Testis (tissue), 3 donors: Measurements from ENCODE around the gene PF4V1. TPM values are rescaled to one million over a fixed set of nuclear protein-coding genes. Genes with fewer than 3 reads are reported as not detected.

Experiments used
- DNase-seq: peaks from one replicate; pipeline ENCODE4 v3.0.0-alpha.2; 2019
- H3K27ac ChIP-seq, 2 donors: fragments of 200-600 bp; sonication (generic); one replicate each; pipeline ENCODE4 v1.5.1; 2019
- H3K27me3 ChIP-seq: fragments of 200-600 bp; sonication (generic); one replicate; pipeline ENCODE4 v1.5.1; 2019
- H3K36me3 ChIP-seq: fragments of 200-600 bp; sonication (generic); one replicate; pipeline ENCODE4 v1.5.1; 2017; ENCODE audit warnings: low read depth; ENCODE audit errors: missing control alignments
- H3K4me1 ChIP-seq: fragments of 200-600 bp; sonication (generic); one replicate; pipeline ENCODE4 v1.5.1; 2019
- H3K4me3 ChIP-seq, 2 donors: fragments of 200-600 bp; sonication (generic); one replicate each; pipeline ENCODE4 v1.5.1; 2017 to 2019
- H3K9me3 ChIP-seq: fragments of 200-600 bp; sonication (generic); one replicate; pipeline ENCODE4 v1.5.1; 2017
- CTCF ChIP-seq, 3 experiments: fragments of 450-650 bp in 2 of 3; fragments of 200-600 bp in 1 of 3; sonication (generic) in 1 of 3; IDR thresholded peaks; one replicate each; pipeline ENCODE4 v1.5.1; 2016 to 2019; ENCODE audit warnings: antibody characterized with exemption in 3 of 3, mild to moderate bottlenecking in 2 of 3, moderate library complexity in 1 of 3
- POLR2A ChIP-seq: fragments of 450-650 bp; IDR thresholded peaks from one replicate; pipeline ENCODE4 v1.6.1; 2017; ENCODE audit warnings: antibody characterized with exemption, mild to moderate bottlenecking, moderate library complexity
- WGBS, 2 donors: methylation state at CpG; one replicate each; pipeline ENCODE4 v1.1.5; 2018; 5-methylcytosine and 5-hydroxymethylcytosine counted together
- intact Hi-C: fragments of 100-400 bp; cut with DNase I; formaldehyde crosslinking; loops from one replicate; pipeline ENCODE4 v1.15.1; 2023; ENCODE audit warnings: low total_unique reads
- polyA plus RNA-seq: library from polyadenylated mRNA; stranded (reverse); fragments of 350-450 nt; fragmentation: Illumina TruSeq; extraction: RNeasy Lipid Tissue Mini Kit (QIAGEN cat#74804); gene quantifications from one replicate; pipeline ENCODE4 v1.2.3, GENCODE V29; 2014; ENCODE audit warnings: low read depth, low replicate concordance; ENCODE audit not compliant: insufficient read depth
- total RNA-seq, 2 donors: library from RNA; depleted of rRNA; stranded (reverse); fragments of >200 nt; gene quantifications; one replicate each; pipeline ENCODE4 v1.2.3, GENCODE V29; 2016

The PF4V1 gene
- total and polyA plus RNA-seq, 3 donors from 2014 or later: not detected

DNA sequence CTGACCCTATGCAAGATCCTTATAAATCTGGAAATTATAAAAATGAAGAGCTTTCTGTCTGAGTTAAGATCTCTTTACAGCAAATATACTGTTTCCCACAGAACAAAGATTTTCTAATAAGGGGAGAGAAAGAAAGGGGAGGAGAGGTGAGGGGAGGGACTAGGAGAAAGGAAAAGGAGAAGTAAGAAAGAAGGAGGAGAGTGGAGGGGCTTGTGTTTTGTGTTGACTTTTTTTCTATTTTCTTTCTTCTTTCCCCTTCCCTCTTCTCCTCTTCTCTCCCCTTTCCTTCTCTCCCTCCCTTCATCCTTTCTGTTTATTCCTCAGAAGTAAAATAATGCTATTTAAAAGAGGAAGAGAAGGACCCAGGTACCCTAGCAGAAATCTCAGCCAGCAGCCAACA lies 10.4 kb upstream of the PF4V1 start:
- Histone ChIP-seq H3K27me3 (no peaks in the 10 kb centered on the region), H3K4me1 (no peaks in the 10 kb centered on the region), H3K36me3 (no peaks in the 10 kb centered on the region), H3K9me3 (no peaks in the 10 kb centered on the region), H3K4me3 (no peak overlapping the region), H3K27ac (no peak overlapping the region)
- DNase-seq: no peak
- TF ChIP-seq CTCF (IDR thresholded peaks at IDR 0.05) (no peak), POLR2A (no peak)
- intact Hi-C loops: no loop called here

DNA sequence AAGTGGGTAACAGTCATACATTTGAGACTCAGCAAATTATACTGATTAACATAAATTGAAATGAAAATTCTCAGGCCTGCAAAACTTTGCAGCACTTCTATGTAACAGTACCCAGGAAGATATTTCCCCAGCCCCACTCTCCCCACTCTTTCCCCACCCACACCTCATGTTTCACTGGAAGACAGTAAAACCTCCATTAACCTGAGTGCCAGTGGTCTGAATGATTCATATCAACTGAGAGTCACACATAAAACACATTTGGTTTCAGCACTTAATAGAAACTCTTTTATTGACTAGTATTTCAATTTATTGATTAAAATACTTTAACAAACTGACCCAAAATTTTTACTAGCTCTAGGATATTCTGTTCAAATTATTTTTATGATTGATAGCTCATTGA lies 9.7 kb upstream of the PF4V1 start:
- H3K27me3 ChIP-seq: no peaks in the 10 kb centered on the region
- intact Hi-C loops: no loop called here
- H3K27ac ChIP-seq: no peak overlapping the region
- TF ChIP-seq CTCF (IDR thresholded peaks at IDR 0.05): no peak
- no peak for TF ChIP-seq POLR2A
- H3K4me1 ChIP-seq: no peaks in the 10 kb centered on the region
- no peak overlapping the region for H3K4me3 ChIP-seq
- DNase-seq: no peak
- H3K36me3 ChIP-seq: no peaks in the 10 kb centered on the region
- no peaks in the 10 kb centered on the region for H3K9me3 ChIP-seq

- Histone ChIP-seq H3K27ac (no peak overlapping the region), H3K27me3 (no peaks in the 10 kb centered on the region), H3K4me3 (no peak overlapping the region), H3K4me1 (no peaks in the 10 kb centered on the region), H3K9me3 (no peaks in the 10 kb centered on the region), H3K36me3 (no peaks in the 10 kb centered on the region)
- TF ChIP-seq CTCF (IDR thresholded peaks at IDR 0.05): no peak
- no peak for TF ChIP-seq POLR2A
- intact Hi-C loops: no loop called here
- 78 to 87% methylated on average over 3 of the region's 3 CpGs for WGBS, 2 donors
- DNase-seq: no peak
These were observed 8.8 kb upstream of the PF4V1 start for GRCh38 chr4:73844345-73844744.

DNA sequence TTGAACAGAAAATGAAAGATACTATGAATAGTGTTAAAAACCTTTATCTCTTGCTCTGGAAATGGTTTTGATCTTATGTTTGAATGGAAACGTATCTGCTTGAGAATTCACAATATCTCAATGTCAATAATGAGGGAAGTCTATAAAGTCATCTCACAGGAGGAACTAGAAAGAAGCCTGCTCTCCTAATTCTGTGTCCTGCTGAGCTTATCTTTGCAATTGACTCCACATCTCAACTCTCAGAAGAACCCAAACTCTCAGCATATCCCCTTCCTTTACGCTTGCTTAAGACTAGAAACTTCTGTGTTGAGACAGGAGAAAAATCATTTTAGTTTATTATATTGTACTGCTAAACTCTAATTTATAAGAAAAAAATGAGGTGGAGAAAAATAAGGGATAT lies 8.3 kb upstream of the PF4V1 start:
- Histone ChIP-seq H3K9me3 (no peaks in the 10 kb centered on the region), H3K36me3 (no peaks in the 10 kb centered on the region), H3K4me1 (no peaks in the 10 kb centered on the region), H3K4me3 (no peak overlapping the region), H3K27ac (no peak overlapping the region), H3K27me3 (no peaks in the 10 kb centered on the region)
- no peak for TF ChIP-seq POLR2A
- no peak for TF ChIP-seq CTCF (IDR thresholded peaks at IDR 0.05)
- WGBS, 2 donors: 74 to 77% methylated on average over 2 of the region's 2 CpGs
- intact Hi-C loops: no loop called here
- DNase-seq: no peak

- H3K4me3 ChIP-seq: no peak overlapping the region
- no peaks in the 10 kb centered on the region for H3K4me1 ChIP-seq
- no peak for DNase-seq
- WGBS, 2 donors: 73 to 96% methylated on average over 3 of the region's 3 CpGs
- no peak overlapping the region for H3K27ac ChIP-seq
- intact Hi-C loops: no loop called here
- no peaks in the 10 kb centered on the region for H3K27me3 ChIP-seq
- TF ChIP-seq CTCF (IDR thresholded peaks at IDR 0.05) (no peak), POLR2A (no peak)
- no peaks in the 10 kb centered on the region for H3K36me3 ChIP-seq
- no peaks in the 10 kb centered on the region for H3K9me3 ChIP-seq
These were observed 5.4 kb upstream of the PF4V1 start for GRCh38 chr4:73847526-73848182.
